ENCODE data around the gene GSTO1.

GRCh38 chr10:104274762-104275721, 20.4 kb downstream of the GSTO1 start:
- TF ChIP-seq SRF (CRISPR knock-in tag; IDR thresholded peaks at IDR 0.05) (no peak), RFX5 (IDR thresholded peaks at IDR 0.05; ENCODE audit: low read depth, low read length) (no peak), ATF3 (IDR thresholded peaks at IDR 0.05) (no peak), ATF3 (CRISPR knock-in tag; conservative IDR thresholded peaks at IDR 0.05) (no peak), CCAR2 (IDR thresholded peaks at IDR 0.05; ENCODE audit: low read depth, low read length) (no peak), RNF219 (CRISPR knock-in tag; IDR thresholded peaks at IDR 0.05) (no peak)
- TF ChIP-seq, protein P1, sequence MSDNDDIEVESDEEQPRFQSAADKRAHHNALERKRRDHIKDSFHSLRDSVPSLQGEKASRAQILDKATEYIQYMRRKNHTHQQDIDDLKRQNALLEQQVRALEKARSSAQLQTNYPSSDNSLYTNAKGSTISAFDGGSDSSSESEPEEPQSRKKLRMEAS (CRISPR knock-in tag; IDR thresholded peaks at IDR 0.05), result no peak
- TF ChIP-seq, protein P2, sequence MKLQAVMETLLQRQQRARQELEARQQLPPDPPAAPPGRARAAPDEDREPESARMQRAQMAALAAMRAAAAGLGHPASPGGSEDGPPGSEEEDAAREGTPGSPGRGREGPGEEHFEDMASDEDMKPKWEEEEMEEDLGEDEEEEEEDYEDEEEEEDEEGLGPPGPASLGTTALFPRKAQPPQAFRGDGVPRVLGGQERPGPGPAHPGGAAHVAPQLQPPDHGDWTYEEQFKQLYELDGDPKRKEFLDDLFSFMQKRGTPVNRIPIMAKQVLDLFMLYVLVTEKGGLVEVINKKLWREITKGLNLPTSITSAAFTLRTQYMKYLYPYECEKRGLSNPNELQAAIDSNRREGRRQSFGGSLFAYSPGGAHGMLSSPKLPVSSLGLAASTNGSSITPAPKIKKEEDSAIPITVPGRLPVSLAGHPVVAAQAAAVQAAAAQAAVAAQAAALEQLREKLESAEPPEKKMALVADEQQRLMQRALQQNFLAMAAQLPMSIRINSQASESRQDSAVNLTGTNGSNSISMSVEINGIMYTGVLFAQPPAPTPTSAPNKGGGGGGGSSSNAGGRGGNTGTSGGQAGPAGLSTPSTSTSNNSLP (IDR thresholded peaks at IDR 0.05; ENCODE audit: borderline replicate concordance, low read depth, low read length), result no peak
- TF ChIP-seq, protein P3, sequence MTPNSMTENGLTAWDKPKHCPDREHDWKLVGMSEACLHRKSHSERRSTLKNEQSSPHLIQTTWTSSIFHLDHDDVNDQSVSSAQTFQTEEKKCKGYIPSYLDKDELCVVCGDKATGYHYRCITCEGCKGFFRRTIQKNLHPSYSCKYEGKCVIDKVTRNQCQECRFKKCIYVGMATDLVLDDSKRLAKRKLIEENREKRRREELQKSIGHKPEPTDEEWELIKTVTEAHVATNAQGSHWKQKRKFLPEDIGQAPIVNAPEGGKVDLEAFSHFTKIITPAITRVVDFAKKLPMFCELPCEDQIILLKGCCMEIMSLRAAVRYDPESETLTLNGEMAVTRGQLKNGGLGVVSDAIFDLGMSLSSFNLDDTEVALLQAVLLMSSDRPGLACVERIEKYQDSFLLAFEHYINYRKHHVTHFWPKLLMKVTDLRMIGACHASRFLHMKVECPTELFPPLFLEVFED (CRISPR knock-in tag; conservative IDR thresholded peaks at IDR 0.05), result no peak
